ENCODE results near the gene OR7D2.

DNA sequence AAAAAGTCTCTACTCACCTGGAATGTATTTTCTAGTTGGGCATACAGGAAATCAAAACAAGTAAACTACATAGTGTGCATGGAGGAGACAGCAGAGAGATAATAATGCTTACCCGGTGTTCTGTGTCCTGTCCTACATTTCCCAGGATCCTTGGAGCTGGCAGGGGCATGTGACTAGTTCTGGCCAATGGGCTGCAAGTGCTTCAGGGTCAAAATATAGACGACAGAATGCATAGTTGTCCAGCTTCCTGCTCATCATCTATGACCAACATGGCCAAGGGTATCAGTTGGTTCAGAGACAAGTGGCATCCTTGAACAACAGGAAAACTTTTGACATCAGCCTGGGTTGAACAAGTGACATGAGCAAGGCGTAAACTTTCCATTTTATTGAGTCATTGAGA lies 30.1 kb upstream of the OR7D2 start:
- no peak for TF ChIP-seq CTCF (conservative IDR thresholded peaks at IDR 0.05)
- no peak for TF ChIP-seq ZFX (IDR thresholded peaks at IDR 0.05)
